ENCODE data around the gene CX3CL1.

GRCh38 chr16:57412584-57412983, 40.3 kb downstream of the CX3CL1 start:
- TF ChIP-seq, protein P1, sequence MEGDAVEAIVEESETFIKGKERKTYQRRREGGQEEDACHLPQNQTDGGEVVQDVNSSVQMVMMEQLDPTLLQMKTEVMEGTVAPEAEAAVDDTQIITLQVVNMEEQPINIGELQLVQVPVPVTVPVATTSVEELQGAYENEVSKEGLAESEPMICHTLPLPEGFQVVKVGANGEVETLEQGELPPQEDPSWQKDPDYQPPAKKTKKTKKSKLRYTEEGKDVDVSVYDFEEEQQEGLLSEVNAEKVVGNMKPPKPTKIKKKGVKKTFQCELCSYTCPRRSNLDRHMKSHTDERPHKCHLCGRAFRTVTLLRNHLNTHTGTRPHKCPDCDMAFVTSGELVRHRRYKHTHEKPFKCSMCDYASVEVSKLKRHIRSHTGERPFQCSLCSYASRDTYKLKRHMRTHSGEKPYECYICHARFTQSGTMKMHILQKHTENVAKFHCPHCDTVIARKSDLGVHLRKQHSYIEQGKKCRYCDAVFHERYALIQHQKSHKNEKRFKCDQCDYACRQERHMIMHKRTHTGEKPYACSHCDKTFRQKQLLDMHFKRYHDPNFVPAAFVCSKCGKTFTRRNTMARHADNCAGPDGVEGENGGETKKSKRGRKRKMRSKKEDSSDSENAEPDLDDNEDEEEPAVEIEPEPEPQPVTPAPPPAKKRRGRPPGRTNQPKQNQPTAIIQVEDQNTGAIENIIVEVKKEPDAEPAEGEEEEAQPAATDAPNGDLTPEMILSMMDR (IDR thresholded peaks at IDR 0.05 in 2 of 3, conservative IDR thresholded peaks at IDR 0.05 in 1 of 3; ENCODE audit: control insufficient read depth in 2 of 3, extremely low read depth in 1 of 3, insufficient read depth in 1 of 3, low read depth in 3 of 3, low read length in 3 of 3), result no peak
- TF ChIP-seq, protein P2, sequence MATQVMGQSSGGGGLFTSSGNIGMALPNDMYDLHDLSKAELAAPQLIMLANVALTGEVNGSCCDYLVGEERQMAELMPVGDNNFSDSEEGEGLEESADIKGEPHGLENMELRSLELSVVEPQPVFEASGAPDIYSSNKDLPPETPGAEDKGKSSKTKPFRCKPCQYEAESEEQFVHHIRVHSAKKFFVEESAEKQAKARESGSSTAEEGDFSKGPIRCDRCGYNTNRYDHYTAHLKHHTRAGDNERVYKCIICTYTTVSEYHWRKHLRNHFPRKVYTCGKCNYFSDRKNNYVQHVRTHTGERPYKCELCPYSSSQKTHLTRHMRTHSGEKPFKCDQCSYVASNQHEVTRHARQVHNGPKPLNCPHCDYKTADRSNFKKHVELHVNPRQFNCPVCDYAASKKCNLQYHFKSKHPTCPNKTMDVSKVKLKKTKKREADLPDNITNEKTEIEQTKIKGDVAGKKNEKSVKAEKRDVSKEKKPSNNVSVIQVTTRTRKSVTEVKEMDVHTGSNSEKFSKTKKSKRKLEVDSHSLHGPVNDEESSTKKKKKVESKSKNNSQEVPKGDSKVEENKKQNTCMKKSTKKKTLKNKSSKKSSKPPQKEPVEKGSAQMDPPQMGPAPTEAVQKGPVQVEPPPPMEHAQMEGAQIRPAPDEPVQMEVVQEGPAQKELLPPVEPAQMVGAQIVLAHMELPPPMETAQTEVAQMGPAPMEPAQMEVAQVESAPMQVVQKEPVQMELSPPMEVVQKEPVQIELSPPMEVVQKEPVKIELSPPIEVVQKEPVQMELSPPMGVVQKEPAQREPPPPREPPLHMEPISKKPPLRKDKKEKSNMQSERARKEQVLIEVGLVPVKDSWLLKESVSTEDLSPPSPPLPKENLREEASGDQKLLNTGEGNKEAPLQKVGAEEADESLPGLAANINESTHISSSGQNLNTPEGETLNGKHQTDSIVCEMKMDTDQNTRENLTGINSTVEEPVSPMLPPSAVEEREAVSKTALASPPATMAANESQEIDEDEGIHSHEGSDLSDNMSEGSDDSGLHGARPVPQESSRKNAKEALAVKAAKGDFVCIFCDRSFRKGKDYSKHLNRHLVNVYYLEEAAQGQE (IDR thresholded peaks at IDR 0.05; ENCODE audit: low read depth, low read length), result no peak
- TF ChIP-seq JUNB (IDR thresholded peaks at IDR 0.05), result no peak
- TF ChIP-seq SUZ12 (IDR thresholded peaks at IDR 0.05; ENCODE audit: unreplicated experiment), result no peak
- no peak for TF ChIP-seq CEBPB (IDR thresholded peaks at IDR 0.05; ENCODE audit: borderline replicate concordance in 1 of 2, low read depth in 2 of 2, low read length in 2 of 2)
